ENCODE measurements around the gene CLK2. TPM values are rescaled to one million over a fixed set of nuclear protein-coding genes. Genes with fewer than 3 reads are reported as not detected.

The CLK2 gene
- total and polyA plus RNA-seq, 2 of the 8 experiments (the other 6 are each of a cell fraction or from before 2014, with no cell fraction given), result 62.2 to 76.0 TPM

DNA sequence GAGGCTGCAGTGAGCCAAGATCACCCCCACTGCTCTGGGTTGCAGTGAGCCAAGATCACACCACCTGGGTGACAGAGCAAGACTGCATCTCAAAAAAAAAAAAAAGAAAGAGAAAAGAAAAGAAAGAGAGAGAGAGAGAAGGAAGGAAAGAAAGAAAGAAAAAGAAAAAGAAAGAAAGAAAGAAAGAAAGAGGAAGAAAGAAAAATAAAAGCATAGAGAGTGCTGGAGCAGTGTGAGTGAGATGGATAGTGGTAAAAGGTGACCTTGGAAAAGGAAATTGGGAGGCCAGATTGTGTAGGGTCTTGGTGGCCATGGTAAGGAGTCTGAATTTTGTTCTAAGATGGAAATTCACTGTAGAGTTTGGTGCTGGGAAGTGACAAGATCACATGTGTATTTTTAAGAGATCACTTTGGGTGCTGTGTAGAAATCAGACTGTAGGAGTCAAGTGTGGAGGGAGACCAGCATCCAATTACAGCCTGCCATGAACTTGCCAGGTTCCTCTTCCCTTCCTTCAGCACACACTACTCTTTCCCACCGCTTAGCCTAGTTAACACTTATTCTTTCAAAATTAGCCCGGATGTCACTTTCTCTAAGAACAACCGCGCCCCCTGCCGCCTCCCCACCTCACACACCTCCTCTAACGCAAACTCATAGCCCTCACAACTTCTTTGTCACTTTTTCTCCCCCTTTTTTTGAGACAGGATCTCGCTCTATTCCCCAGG lies 47.0 kb downstream of the CLK2 start:
- Histone ChIP-seq H2AK5ac (ENCODE audit: low read depth, low read length) (peak overlapping the region; percentile 45; the same call in 1 of the 2 replicates), H3K14ac (ENCODE audit: insufficient read length) (no peak overlapping the region), H3K18ac (ENCODE audit: extremely low read depth, low read length) (peak overlapping the region; percentile 65; the same call in 1 of the 2 replicates), H3K23ac (ENCODE audit: insufficient read length) (no peak overlapping the region), H3K4me2 (ENCODE audit: insufficient read depth in 1 of 2, low read depth in 2 of 2, low read length in 2 of 2) (peak overlapping the region; percentile 67 to 73), H4K91ac (replicated peaks; ENCODE audit: insufficient read length, low read length) (peak overlapping the region; percentile 8), H3K56ac (replicated peaks; ENCODE audit: insufficient read length, low read depth, low read length) (peak overlapping the region; percentile 5), H2BK120ac (replicated peaks; ENCODE audit: low read depth, low read length) (no peak overlapping the region), H2BK12ac (ENCODE audit: low read depth, low read length) (no peak overlapping the region), H3K4me3 (ENCODE audit: extremely low read depth in 1 of 4, insufficient read depth in 2 of 4, low read depth in 3 of 4, low read length in 4 of 4) (peak overlapping the region; percentile 67 to 92 (median 82)), H3K27ac (ENCODE audit: low read depth, low read length) (peak overlapping the region; percentile 65; the same call in 1 of the 2 replicates), H2AFZ (ENCODE audit: low read length) (no peak overlapping the region), H4K8ac (ENCODE audit: extremely low read depth, insufficient read depth, low read length) (no peak overlapping the region; the same call in 1 of the 2 replicates), H3K79me1 (ENCODE audit: low read depth, low read length) (no peaks in the 10 kb centered on the region), H3K4me1 (replicated peaks in 1 of 4; ENCODE audit: control insufficient read depth in 3 of 4, insufficient read depth in 4 of 4, low read length in 3 of 4) (peaks cover 0 to 14% (median 4%) of the 10 kb centered on the region in 4 experiments; a peak in 5 of 7 replicates), H3K79me2 (ENCODE audit: control insufficient read depth in 1 of 2, insufficient read depth in 2 of 2, low read length in 2 of 2) (peaks cover 0 to 9% of the 10 kb centered on the region in 2 experiments; a peak in 1 of 4 replicates), H4K5ac (ENCODE audit: insufficient read length, low read depth, low read length) (peak overlapping the region; percentile 50), H3K9me3 (ENCODE audit: insufficient read depth in 2 of 2, low read depth in 1 of 2, low read length in 1 of 2) (no peaks in the 10 kb centered on the region), H4K20me1 (replicated peaks in 1 of 2; ENCODE audit: control insufficient read depth in 1 of 2, insufficient read depth in 2 of 2, low read length in 2 of 2) (peaks cover 0 to 2% of the 10 kb centered on the region in 2 experiments), H3K4ac (replicated peaks; ENCODE audit: insufficient read length, low read depth, low read length) (peak overlapping the region; percentile 94), H2BK15ac (ENCODE audit: low read length) (no peak overlapping the region), H3K9ac (replicated peaks in 1 of 4; ENCODE audit: extremely low read depth in 1 of 4, low read depth in 3 of 4, low read length in 3 of 4) (peak overlapping the region; percentile 67 to 83 (median 76)), H2BK20ac (ENCODE audit: low read length) (no peak overlapping the region), H3K23me2 (ENCODE audit: low read depth, low read length) (0 out of 2 replicates have a peak, but pooled peaks cover 10% of the 10 kb centered on the region), H3K27me3 (replicated peaks in 1 of 4; ENCODE audit: control insufficient read depth in 3 of 4, extremely low read depth in 1 of 4, insufficient read depth in 3 of 4, low read length in 3 of 4) (peaks cover 0 to 1% (median 0%) of the 10 kb centered on the region in 4 experiments; a peak in 1 of 7 replicates), H3K36me3 (ENCODE audit: control insufficient read depth in 2 of 4, insufficient read depth in 4 of 4, low read length in 3 of 4) (peaks cover 0 to 3% (median 0%) of the 10 kb centered on the region in 4 experiments; a peak in 1 of 8 replicates), H2BK5ac (ENCODE audit: low read depth, low read length) (no peak overlapping the region)
- WGBS, 2 experiments (ENCODE audit: extremely low coverage in 1 of 2, insufficient coverage in 1 of 2, insufficient read length in 1 of 2, insufficient replicate concordance in 2 of 2, low coverage in 1 of 2, low lambda C conversion rate in 2 of 2, missing lambda C conversion rate in 1 of 2), result 2% methylated on average over 7 of the region's 7 CpGs; no CpG with 5 or more reads in 1 of the 2 experiments
- ChIA-PET CTCF (ENCODE audit: partially characterized antibody) (interaction anchor here (0.6 to 7.2 kb wide), 14 partner anchors 19 to 1349 kb away, joined by 3 to 62 read pairs (median 4); partner anchors contain the start of genes MTX1, THBS3 and TRIM46), POLR2A (ENCODE audit: partially characterized antibody) (interaction anchor here (0.7 to 11.9 kb wide), 13 partner anchors 7 to 94 kb away, joined by 3 to 235 read pairs (median 5); partner anchors contain the start of genes MTX1, RUSC1 and THBS3)
- FAIRE-seq, result no peak
- no peak for DNase-seq (ENCODE audit: low read depth in 1 of 2, low spot score in 2 of 2)
- TF ChIP-seq RAD21 (IDR thresholded peaks at IDR 0.05 in 1 of 2, conservative IDR thresholded peaks at IDR 0.05 in 1 of 2; ENCODE audit: low read depth in 2 of 2, low read length in 2 of 2), result peak; percentile 48 to 60
- no peak for TF ChIP-seq ASH2L (IDR thresholded peaks at IDR 0.05; ENCODE audit: low read length)
- TF ChIP-seq POU5F1 (IDR thresholded peaks at IDR 0.05; ENCODE audit: low read depth, low read length), result no peak
- TF ChIP-seq SP2 (IDR thresholded peaks at IDR 0.05; ENCODE audit: low read length), result no peak
- 0 out of 2 replicates have a peak, but pooled peaks have one; percentile 36 for TF ChIP-seq TAF1 (IDR thresholded peaks at IDR 0.05; ENCODE audit: low read depth, low read length)
- TF ChIP-seq CREB1 (IDR thresholded peaks at IDR 0.05), result no peak
- TF ChIP-seq TCF12 (IDR thresholded peaks at IDR 0.05; ENCODE audit: low read depth, low read length), result no peak
- TF ChIP-seq POLR2AphosphoS5 (IDR thresholded peaks at IDR 0.05; ENCODE audit: low read depth, low read length), result peak; percentile 15; the same call in 1 of the 2 replicates
- TF ChIP-seq POLR2A (IDR thresholded peaks at IDR 0.05; ENCODE audit: control extremely low read depth in 1 of 2, low read depth in 2 of 2, low read length in 2 of 2), result peak in 1 of 2 experiments; percentile 65; a peak in 1 of 3 replicates
- TF ChIP-seq RNF2 (IDR thresholded peaks at IDR 0.05; ENCODE audit: borderline replicate concordance, low read depth, low read length, missing control alignments, poor library complexity, severe bottlenecking), result no peak
- TF ChIP-seq YY1 (IDR thresholded peaks at IDR 0.05; ENCODE audit: low read depth, low read length), result peak; percentile 10; the same call in 1 of the 2 replicates
- TF ChIP-seq GTF2F1 (IDR thresholded peaks at IDR 0.05; ENCODE audit: borderline replicate concordance, low read depth, low read length), result no peak

All from H1 (cell line).